Myometrial cell (primary cell): Measurements from ENCODE around the gene MISP. TPM values are rescaled to one million over a fixed set of nuclear protein-coding genes. Genes with fewer than 3 reads are reported as not detected.

ENCODE experiments used
- total RNA-seq: library from RNA; depleted of rRNA; stranded (reverse); fragments of >200 nt; gene quantifications from 2 replicates; pipeline ENCODE4 v1.2.3, GENCODE V29; 2015

Gene MISP
- total RNA-seq = 0.86 TPM in 1 of 2 replicates, not detected in the other

GRCh38 chr19:750640-751423 lies at the start of gene MISP:
TSS of gene MISP (plus strand) at chr19:751112. CDS start at chr19:756947, 5,835 bp downstream.

GRCh38 chr19:708154-709143 lies 42.5 kb upstream of the MISP start, which contains the start of gene PALM:
TSS of gene PALM (plus strand) at chr19:708935. CDS start at chr19:709147, 212 bp downstream.

GRCh38 chr19:796692-797527 lies 46.0 kb downstream of the MISP start, which contains the start of gene PTBP1:
TSS of gene PTBP1 (plus strand) at chr19:797452. CDS start at chr19:797498, 46 bp downstream.

Other genes with a start within 250 kb of the MISP start
- 36.0 and 58.5 TPM in 2 replicates for gene TPGS1, start 243.6 kb upstream of the MISP start, total RNA-seq
- gene CDC34, start 219.4 kb upstream of the MISP start, total RNA-seq = 49.8 and 59.4 TPM in 2 replicates
- gene GZMM, start 207.1 kb upstream of the MISP start, total RNA-seq = not detected in 2 replicates
- 709 and 859 TPM in 2 replicates for gene BSG, start 178.5 kb upstream of the MISP start, total RNA-seq
- gene HCN2, start 161.2 kb upstream of the MISP start, total RNA-seq = 1.2 TPM in 2 replicates
- gene POLRMT, start 117.6 kb upstream of the MISP start, total RNA-seq = 33.4 and 34.7 TPM in 2 replicates
- gene FGF22, start 111.2 kb upstream of the MISP start, total RNA-seq = not detected in 2 replicates
- gene RNF126, start 87.9 kb upstream of the MISP start, total RNA-seq = 65.7 and 83.5 TPM in 2 replicates
- gene FSTL3, start 74.7 kb upstream of the MISP start, total RNA-seq = 68.0 and 111 TPM in 2 replicates
- not detected in 2 replicates for gene PRSS57, start 55.7 kb upstream of the MISP start, total RNA-seq
- 0.35 and 6.3 TPM in 2 replicates for gene PALM, start 42.2 kb upstream of the MISP start, total RNA-seq
- gene PTBP1, start 46.3 kb downstream of the MISP start, total RNA-seq = 250 and 351 TPM in 2 replicates
- gene PLPPR3, start 70.8 kb downstream of the MISP start, total RNA-seq = 0.35 and 0.58 TPM in 2 replicates
- gene AZU1, start 76.7 kb downstream of the MISP start, total RNA-seq = not detected in 2 replicates
- not detected in 2 replicates for gene PRTN3, start 89.9 kb downstream of the MISP start, total RNA-seq
- not detected in 2 replicates for gene ELANE, start 101.2 kb downstream of the MISP start, total RNA-seq
- gene CFD, start 108.6 kb downstream of the MISP start, total RNA-seq = 2.0 and 5.7 TPM in 2 replicates
- gene MED16, start 142.1 kb downstream of the MISP start, total RNA-seq = 35.4 and 44.7 TPM in 2 replicates
- gene RNU6-9, start 142.4 kb downstream of the MISP start, total RNA-seq = not detected in 2 replicates
- 34.7 and 66.6 TPM in 2 replicates for gene R3HDM4, start 162.1 kb downstream of the MISP start, total RNA-seq
- gene KISS1R, start 166.2 kb downstream of the MISP start, total RNA-seq = 0.18 TPM in 1 of 2 replicates, not detected in the other
- 11.7 and 15.3 TPM in 2 replicates for gene ARID3A, start 174.9 kb downstream of the MISP start, total RNA-seq
- 45.7 and 62.3 TPM in 2 replicates for gene WDR18, start 233.2 kb downstream of the MISP start, total RNA-seq
- 0.58 TPM in 1 of 2 replicates, not detected in the other for gene GRIN3B, start 249.3 kb downstream of the MISP start, total RNA-seq